COR-L47 (cell line): ENCODE results near the gene AGRP.
"Not testable (repeated sequence)": the region's sequence is repeated elsewhere in the genome, so short reads cannot be mapped to it uniquely, and the experiment has no call there.

ENCODE experiments used
- DNase-seq: peaks from one replicate; lab custom pipeline; 2025; lab: John Stamatoyannopoulos, UW

AGRP gene

GRCh38 chr16:67483150-67483549, at the start of gene AGRP:
Gene AGRP (minus strand): TSS chr16:67483547. CDS start chr16:67483398, 149 bp downstream.
- no peak for DNase-seq

GRCh38 chr16:67531247-67531646, 47.9 kb upstream of the AGRP start:
- DNase-seq, result no peak

DNA sequence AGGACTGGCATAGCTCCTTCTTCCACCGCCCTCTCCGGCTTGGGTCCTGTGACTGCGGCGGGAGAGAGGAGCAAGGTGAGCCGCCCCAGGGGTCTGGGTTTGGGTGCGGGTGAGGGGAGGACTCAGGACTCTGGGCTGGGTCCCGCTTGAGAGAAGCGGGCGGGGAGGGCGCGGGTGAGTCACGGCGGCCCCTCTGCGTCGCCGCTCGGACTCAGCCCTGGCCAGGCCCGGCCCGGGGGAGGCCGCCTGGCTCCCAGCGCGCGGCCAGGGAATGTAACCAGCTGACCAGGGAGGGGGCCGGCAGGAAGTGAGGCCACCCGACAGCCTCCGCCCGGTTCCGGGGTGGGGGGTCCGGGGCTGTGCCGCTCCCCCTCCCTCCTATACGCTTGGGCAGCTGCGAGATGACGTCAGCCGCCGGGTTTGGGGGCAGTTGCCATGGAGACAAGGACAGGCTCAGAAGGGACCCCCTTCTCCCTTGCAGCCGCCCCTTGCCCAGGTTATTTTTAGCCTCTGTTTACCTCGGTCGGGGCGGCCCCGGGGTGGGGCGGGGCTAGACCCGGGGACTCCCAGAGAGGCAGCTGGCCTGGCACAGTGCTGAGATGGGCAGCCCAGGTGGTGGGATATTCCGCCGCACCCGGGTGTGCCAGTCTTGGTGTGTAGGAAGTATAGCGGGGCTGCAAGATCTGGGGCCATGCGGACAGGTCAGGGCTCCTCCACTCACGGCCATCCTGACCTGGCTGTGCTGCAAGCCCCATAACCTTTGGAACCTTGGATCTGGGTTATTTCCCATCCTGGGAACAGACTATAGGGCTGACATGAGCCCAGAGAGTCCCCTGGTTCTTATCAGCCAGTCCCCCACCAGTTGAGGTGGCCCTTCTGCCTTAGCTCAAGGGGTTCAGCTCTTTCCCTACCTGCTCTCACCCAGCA, 46.9 kb upstream of the AGRP start:
- peak; percentile 62 for DNase-seq

- no peak for DNase-seq
These were observed 46.2 kb upstream of the AGRP start for GRCh38 chr16:67529582-67530012.

DNA sequence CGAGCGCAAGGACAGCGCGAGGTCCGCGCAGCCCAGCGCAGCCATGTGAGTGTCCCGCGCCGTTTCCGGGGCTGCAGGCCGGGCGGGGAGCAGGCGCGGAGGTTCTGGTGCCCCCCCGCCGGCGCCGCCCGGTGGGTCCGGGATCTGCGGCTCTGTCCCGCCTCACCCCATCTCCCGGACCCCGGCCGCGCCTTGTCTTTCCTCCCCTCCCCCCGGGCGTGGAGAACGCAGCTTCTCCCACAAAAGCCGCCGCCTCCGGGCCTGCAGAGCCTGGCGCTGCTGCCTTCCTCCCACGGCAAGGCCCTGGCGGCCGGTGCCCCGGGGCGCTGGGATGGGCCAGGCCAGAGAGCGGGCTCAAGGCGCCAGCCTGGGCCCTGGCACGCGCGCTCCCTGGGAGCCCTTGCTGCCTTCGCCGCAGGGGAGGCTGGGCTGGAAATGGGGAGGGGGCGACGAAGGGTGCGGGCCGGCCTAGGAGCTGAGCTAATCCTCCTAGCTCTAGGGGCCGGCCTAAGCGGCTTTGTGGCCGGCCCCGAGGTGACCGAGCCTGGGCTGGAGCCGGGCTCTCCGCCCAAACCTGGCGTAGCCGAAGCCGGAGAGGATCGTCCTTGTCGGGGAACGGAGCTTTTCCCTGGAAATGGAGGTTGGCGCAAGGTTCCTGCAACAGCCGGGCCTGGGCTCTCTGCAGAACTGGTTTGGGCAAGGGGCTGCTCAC, 45.7 kb upstream of the AGRP start:
- DNase-seq, result peak; percentile 53

DNA sequence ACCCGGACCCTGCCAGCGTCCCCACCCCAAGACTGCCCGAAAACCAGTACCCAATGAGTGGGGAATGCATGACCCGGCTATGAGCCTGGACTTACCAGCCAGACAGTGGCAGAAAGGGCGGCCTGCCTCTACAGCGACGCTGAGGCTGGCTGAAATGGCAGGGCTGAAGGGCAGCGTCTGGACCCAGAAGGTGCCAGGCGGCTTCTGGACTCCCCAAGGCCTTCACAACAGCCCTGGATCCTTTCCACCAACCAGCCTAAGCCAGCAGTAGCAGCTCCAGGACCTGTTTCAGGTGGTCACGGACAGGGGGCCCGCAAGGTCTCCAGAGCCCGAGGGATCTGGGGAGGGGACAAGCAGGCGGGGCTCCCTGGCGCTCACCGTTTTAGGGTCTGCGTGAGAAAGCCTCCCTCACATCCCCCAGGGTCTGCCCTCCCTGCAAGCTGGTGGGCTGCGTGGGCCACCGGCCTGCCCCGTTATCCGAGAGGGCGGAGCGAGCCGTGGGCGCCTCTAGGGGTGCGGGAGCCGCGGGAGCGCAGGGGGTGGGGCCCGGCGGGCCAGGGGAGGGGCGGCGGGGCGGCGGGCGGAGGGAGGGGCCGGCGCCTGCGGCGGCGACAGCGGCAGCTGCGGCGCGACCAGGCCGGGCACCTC, 45.0 kb upstream of the AGRP start, which contains the start of gene RIPOR1:
Gene RIPOR1 (plus strand): TSS at position 608 of the 648 bp plus-strand sequence. CDS start 9,618 bp downstream, outside the sequence.
- peak; percentile 53 for DNase-seq

DNA sequence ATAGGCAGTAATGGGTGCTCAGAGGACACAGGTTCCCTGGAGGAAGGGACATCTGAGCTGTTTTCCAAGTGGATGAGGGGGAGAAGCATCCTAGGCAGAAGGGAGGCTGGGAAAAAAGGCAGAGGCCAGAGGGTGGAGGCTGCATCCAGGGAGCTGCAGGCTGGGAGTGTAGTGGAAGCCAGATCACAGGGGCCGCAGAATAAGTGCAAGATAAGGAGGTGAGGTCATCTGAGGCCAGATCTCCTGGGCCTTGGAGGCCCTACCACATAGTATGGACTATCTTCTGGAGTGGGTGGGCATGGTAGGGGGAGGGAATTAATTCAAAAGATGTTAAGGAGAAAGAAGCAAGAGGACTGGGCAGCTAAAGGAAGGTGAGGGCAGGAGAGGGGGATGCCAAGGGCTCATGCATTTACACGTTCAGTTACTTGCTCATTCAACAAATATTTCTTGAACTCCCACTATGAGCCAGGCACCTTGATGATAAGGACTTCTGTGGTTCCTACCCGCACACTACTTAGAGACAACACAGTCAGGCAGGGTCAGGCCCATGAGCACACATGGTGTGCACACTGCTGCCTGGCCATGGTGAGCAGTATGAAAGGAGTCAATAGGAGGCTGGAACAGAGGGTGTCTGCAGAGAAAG, 42.9 kb upstream of the AGRP start:
- no peak for DNase-seq

GRCh38 chr16:67525176-67525860, 42.0 kb upstream of the AGRP start:
- DNase-seq, result no peak

DNA sequence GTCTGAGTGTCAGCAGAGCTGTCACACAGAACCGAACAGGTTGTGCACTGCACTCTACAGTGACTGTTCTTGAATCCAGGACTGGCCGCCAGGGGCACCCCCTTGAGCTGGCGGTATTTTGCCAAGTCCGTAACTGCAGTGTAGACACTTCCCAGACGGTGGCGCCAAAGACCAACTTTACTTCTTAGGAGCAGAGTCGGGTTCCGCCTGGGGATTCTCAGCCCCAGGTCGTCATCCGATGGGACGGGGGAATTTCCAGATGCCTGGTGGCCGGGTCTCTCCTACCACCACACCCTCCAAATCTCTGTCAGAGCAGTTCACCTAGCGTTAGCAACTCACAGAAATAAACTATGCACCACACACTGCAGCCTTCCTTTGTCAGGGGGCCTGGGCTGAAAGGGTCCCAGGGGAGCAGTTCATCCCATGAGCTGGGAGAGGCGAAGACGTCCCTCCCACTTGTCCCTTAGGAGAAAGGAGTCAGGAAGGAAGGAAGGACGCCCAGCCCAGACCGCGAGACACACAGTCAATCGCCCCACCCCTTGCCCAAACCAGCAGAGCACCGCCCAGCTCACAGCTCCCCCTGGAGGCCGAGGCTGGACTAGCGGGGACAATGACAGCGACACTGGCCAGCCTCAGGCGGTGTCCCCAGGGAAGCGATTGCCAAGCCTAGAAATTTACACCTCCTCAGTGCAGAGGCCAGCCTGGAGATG, 37.9 kb upstream of the AGRP start:
- DNase-seq, result peak; percentile 92

DNA sequence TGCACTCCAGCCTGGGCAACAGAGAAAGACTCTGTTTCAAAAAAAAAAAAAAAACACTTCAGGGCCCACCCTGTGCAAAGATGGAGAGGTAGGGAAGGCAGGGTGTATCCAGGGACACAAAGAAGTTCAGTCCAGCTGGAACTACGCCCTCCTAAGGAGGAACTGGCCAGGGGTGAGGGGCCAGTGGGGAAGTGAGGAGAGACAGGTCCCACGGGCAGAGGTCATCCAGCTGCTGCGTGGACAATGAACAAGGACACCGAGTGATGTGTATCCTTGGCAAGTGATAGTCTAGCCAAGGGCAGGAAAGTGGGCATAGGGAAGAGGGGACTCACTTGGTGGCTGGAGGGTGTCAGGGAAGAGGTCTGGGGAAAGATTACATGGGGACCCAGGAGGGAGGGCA, 35.9 kb upstream of the AGRP start:
- DNase-seq, result no peak

DNA sequence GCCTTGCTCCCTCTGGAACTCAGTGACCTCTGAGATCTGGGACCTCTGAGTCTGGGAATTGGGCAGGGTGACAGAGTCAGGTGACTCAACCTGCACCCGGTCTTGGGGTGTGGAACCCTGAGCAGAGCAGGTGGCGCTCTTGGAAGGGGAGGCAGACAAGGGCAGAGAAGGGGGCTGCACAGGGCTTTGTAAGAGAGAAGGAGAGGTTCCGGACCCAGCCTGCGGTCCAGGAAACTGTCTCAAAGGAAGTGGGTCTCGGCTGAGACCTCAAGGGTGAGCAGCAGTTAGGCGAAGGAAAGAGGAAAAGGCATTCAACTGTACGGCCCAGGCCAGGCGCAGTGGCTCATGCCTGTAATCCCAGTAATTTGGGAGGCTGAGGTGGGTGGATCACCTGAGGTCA, 35.3 kb upstream of the AGRP start:
- no peak for DNase-seq

- DNase-seq, result no peak
These were observed 34.5 kb upstream of the AGRP start for GRCh38 chr16:67517661-67518423.

GRCh38 chr16:67517155-67517445, 33.8 kb upstream of the AGRP start:
- no peak for DNase-seq

GRCh38 chr16:67516296-67517154, 33.2 kb upstream of the AGRP start:
- no peak for DNase-seq

DNA sequence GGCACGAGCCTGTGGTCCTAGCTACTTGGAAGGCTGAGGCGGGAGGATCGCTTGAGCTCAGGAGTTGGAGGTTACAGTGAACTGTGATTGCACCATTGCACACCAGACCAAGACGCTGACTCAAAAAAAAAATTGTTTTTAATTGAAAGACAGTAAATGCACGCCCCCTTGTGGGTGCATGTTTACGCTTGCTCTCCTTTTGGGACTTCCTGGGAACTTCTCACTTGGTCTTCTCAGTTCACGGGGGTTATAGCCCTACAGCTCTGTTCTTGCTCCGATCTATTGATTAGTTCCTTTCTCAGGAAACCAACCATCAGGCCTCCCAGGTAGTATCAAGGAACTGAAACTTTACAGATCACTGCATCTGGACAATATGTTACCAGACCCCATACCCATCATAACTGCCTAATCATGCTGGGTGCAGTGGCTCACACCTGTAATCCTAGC, 31.1 kb upstream of the AGRP start:
- DNase-seq, result peak; percentile 75

DNA sequence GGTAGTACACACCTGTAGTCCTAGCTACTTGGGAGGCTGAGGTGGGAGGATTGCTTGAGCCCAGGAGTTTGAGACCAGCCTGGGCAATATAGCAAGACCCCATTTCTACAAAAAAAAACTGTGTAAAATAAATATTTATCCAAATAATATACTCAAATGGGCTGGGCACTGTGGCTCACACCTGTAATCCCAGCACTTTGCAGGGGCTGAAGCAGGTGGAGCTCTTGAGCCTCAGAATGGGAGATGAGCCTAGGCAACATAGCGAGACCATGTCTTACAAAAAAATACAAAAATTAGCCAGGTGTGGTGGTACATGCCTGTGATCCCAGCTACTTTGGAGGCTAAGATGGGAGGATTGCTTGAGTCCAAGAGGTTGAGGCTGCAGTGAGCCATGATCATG, 30.5 kb upstream of the AGRP start:
- DNase-seq, result not testable (repeated sequence)

DNA sequence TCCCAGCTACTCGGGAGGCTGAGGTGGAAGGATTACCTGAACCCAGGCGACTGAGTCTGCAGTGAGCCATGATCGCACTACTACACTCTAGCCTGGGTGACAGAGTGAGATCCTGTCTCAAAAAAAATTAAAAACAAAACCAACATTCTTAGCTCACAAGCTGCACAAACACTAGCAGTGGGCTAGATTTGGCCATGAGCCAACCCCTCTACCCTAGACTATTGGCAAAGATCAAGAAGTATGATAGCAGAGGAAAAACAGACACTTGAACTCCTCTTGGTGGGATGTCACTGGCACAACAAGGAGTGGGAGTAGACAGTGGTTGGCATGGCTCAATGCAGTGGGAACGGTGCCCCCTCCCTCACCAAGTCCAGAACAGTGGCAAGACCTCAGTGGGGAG, 25.7 kb upstream of the AGRP start:
- no peak for DNase-seq

DNA sequence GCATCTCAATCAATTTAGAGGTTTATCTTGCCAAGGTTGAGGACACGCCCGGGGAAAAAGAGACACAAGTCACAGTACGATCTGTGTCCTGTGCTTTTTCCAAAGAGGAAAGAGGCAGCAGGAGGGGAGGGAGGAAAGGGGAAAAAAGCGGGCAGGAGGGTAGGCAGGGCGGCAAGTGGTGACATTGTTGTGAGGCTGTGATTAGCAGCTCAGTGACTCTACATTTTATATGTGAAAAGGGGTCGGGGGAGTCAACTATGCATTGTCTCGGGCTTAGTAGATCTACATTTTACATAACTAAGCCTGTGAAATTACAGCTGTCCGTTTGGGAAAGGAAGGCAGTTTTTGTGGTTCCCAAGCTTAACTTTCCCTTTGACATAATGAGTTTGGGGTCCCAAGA, 23.1 kb upstream of the AGRP start:
- no peak for DNase-seq
